Liver (tissue), 9 donors: ENCODE results near the gene CHST3. TPM values are rescaled to one million over a fixed set of nuclear protein-coding genes. Genes with fewer than 3 reads are reported as not detected.
A peak's percentile ranks its signal among the peaks of the same experiment; 100 is the strongest.

Experiments used
- DNase-seq: peaks from one replicate; pipeline ENCODE4 v3.0.0-alpha.2; 2017; ENCODE audit warnings: low spot score
- H3K27ac ChIP-seq, 2 donors: one replicate each; pipeline ENCODE4 v1.7.0; 2013; ENCODE audit warnings: inconsistent platforms in 2 of 2, low read length in 2 of 2, control low read depth in 1 of 2, low read depth in 1 of 2, mild to moderate bottlenecking in 1 of 2
- H3K27me3 ChIP-seq, 4 donors: one replicate each; pipeline versions ENCODE4 v1.6.1 to v1.7.0; 2013; ENCODE audit warnings: low read length in 3 of 4, inconsistent platforms in 1 of 4, mild to moderate bottlenecking in 1 of 4, moderate library complexity in 1 of 4; ENCODE audit not compliant: control insufficient read depth in 4 of 4, insufficient read depth in 4 of 4
- H3K36me3 ChIP-seq, 4 donors: one replicate each; pipeline versions ENCODE4 v1.6.1 to v1.7.0; 2013; ENCODE audit warnings: low read length in 3 of 4, mild to moderate bottlenecking in 3 of 4, low read depth in 1 of 4, moderate library complexity in 1 of 4; ENCODE audit not compliant: control insufficient read depth in 4 of 4, insufficient read depth in 3 of 4
- H3K4me1 ChIP-seq, 4 donors: one replicate each; pipeline versions ENCODE4 v1.6.1 to v1.7.0; 2013; ENCODE audit warnings: low read length in 3 of 4, mild to moderate bottlenecking in 3 of 4, moderate library complexity in 1 of 4; ENCODE audit not compliant: control insufficient read depth in 4 of 4, insufficient read depth in 4 of 4
- H3K4me3 ChIP-seq, 3 donors: one replicate each; pipeline versions ENCODE4 v1.6.1 to v1.7.0; 2013; ENCODE audit warnings: low read length in 3 of 3, control low read depth in 1 of 3, low read depth in 1 of 3, mild to moderate bottlenecking in 1 of 3
- H3K9ac ChIP-seq, 2 donors: one replicate each; pipeline ENCODE4 v1.7.0; 2013; ENCODE audit warnings: low read length in 2 of 2, mild to moderate bottlenecking in 2 of 2, moderate library complexity in 2 of 2, control low read depth in 1 of 2, low read depth in 1 of 2
- H3K9me3 ChIP-seq, 4 donors: one replicate each; pipeline versions ENCODE4 v1.6.1 to v1.7.0; 2013; ENCODE audit warnings: low read length in 3 of 4; ENCODE audit not compliant: control insufficient read depth in 4 of 4
- ATF3 ChIP-seq: IDR thresholded peaks from 2 replicates; pipeline ENCODE4 v1.6.1; 2016; ENCODE audit warnings: antibody characterized with exemption
- CTCF ChIP-seq: fragments of 150-350 bp; IDR thresholded peaks from 2 replicates; pipeline ENCODE4 v1.5.1; 2017; ENCODE audit warnings: improper control_type of control experiment, low read depth, low read length; ENCODE audit not compliant: missing input control
- EGR1 ChIP-seq, 2 donors: IDR thresholded peaks; 2 replicates each; pipeline ENCODE4 v1.6.1; 2016 to 2018; ENCODE audit warnings: antibody characterized with exemption in 2 of 2, low read depth in 2 of 2
- FOXA1 ChIP-seq: IDR thresholded peaks from 2 replicates; pipeline ENCODE4 v1.6.1; 2016; ENCODE audit warnings: antibody characterized with exemption
- FOXA2 ChIP-seq: IDR thresholded peaks from 2 replicates; pipeline ENCODE4 v1.6.1; 2016; ENCODE audit warnings: antibody characterized with exemption
- GABPA ChIP-seq, 2 donors: IDR thresholded peaks in 1 of 2; conservative IDR thresholded peaks in 1 of 2; 2 replicates each; pipeline ENCODE4 v1.6.1; 2016; ENCODE audit warnings: antibody characterized with exemption in 2 of 2, mild to moderate bottlenecking in 1 of 2, moderate library complexity in 1 of 2
- HNF4A ChIP-seq, 2 donors: conservative IDR thresholded peaks; 2 replicates each; pipeline ENCODE4 v1.6.1; 2016; ENCODE audit warnings: antibody characterized with exemption in 2 of 2, mild to moderate bottlenecking in 2 of 2
- MAX ChIP-seq: IDR thresholded peaks from 2 replicates; pipeline ENCODE4 v1.6.1; 2016; ENCODE audit warnings: antibody characterized with exemption
- NR2F2 ChIP-seq: IDR thresholded peaks from 2 replicates; pipeline ENCODE4 v1.6.1; 2016; ENCODE audit warnings: antibody characterized with exemption
- RAD21 ChIP-seq, 2 donors: IDR thresholded peaks; 2 replicates each; pipeline ENCODE4 v1.6.1; 2016; ENCODE audit warnings: antibody characterized with exemption in 2 of 2, mild to moderate bottlenecking in 2 of 2
- REST ChIP-seq: IDR thresholded peaks from 2 replicates; pipeline ENCODE4 v1.6.1; 2016; ENCODE audit warnings: antibody characterized with exemption, mild to moderate bottlenecking
- RXRA ChIP-seq, 2 donors: IDR thresholded peaks; 2 replicates each; pipeline ENCODE4 v1.6.1; 2017 to 2018; ENCODE audit warnings: antibody characterized with exemption in 2 of 2, mild to moderate bottlenecking in 1 of 2
- SP1 ChIP-seq: IDR thresholded peaks from 2 replicates; pipeline ENCODE4 v1.6.1; 2018; ENCODE audit warnings: antibody characterized with exemption, mild to moderate bottlenecking
- TAF1 ChIP-seq: conservative IDR thresholded peaks from 2 replicates; pipeline ENCODE4 v1.6.1; 2016; ENCODE audit warnings: antibody characterized with exemption, mild to moderate bottlenecking
- YY1 ChIP-seq: IDR thresholded peaks from 2 replicates; pipeline ENCODE4 v1.6.1; 2016; ENCODE audit warnings: antibody characterized with exemption, mild to moderate bottlenecking
- ZBTB33 ChIP-seq: IDR thresholded peaks from 2 replicates; pipeline ENCODE4 v1.6.1; 2016; ENCODE audit warnings: antibody characterized with exemption
- WGBS: extraction: QIAGEN DNeasy Blood & Tissue Kit; methylation state at CpG from one replicate; pipeline ENCODE4 v1.1.7; 2013; 5-methylcytosine and 5-hydroxymethylcytosine counted together
- polyA plus RNA-seq, 2 donors: library from polyadenylated mRNA; stranded (reverse) in 1 of 2; unstranded in 1 of 2; fragments of 200-250 nt in 1 of 2; fragments of >200 nt in 1 of 2; fragmentation: Nextera tagmentation in 1 of 2; extraction: Ambion mirVana in 1 of 2; gene quantifications; one replicate each; pipeline versions ENCODE4 v1.2.1 to v1.2.3, GENCODE V29; 2013 to 2015
- total RNA-seq, 2 donors: library from RNA; depleted of rRNA; stranded (reverse); fragments of >200 nt; gene quantifications; one replicate each; pipeline ENCODE4 v1.2.3, GENCODE V29; 2014
- donor health status: healthy.
- donor health status: healthy.
- donor health status: healthy.
- donor health status: healthy.
- donor health status: healthy.

The CHST3 gene
- total and polyA plus RNA-seq, 4 donors, result 0.29 to 4.3 (median 1.5) TPM

GRCh38 chr10:72010234-72010973 is 46.2 kb downstream of the CHST3 start:
- 87% methylated on average over 7 of the region's 7 CpGs for WGBS
- peaks cover 0 to 8% (median 0%) of the 10 kb centered on the region in 4 donors for H3K4me1 ChIP-seq
- H3K9me3 ChIP-seq, result no peaks in the 10 kb centered on the region
- peak overlapping the region; percentile 58 to 78 for H3K27ac ChIP-seq
- no peak for TF ChIP-seq RAD21 (IDR thresholded peaks at IDR 0.05)
- TF ChIP-seq ZBTB33, result no peak
- TF ChIP-seq FOXA2, result no peak
- no peak for TF ChIP-seq ATF3
- TF ChIP-seq EGR1 (IDR thresholded peaks at IDR 0.05; ENCODE audit: low read depth in 2 of 2), result no peak
- no peak for TF ChIP-seq YY1
- no peak for TF ChIP-seq FOXA1
- TF ChIP-seq MAX, result no peak
- no peak for TF ChIP-seq NR2F2
- no peak for TF ChIP-seq REST
- TF ChIP-seq GABPA (IDR thresholded peaks at IDR 0.05 in 1 of 2, conservative IDR thresholded peaks at IDR 0.05 in 1 of 2), result no peak
- no peak for TF ChIP-seq RXRA (IDR thresholded peaks at IDR 0.05)
- no peak for TF ChIP-seq TAF1
- no peak for DNase-seq
- H3K4me3 ChIP-seq, result no peak overlapping the region
- no peaks in the 10 kb centered on the region for H3K27me3 ChIP-seq
- no peaks in the 10 kb centered on the region for H3K36me3 ChIP-seq
- no peak overlapping the region for H3K9ac ChIP-seq

GRCh38 chr10:72011016-72011415 is 46.8 kb downstream of the CHST3 start:
- H3K9ac ChIP-seq, result no peak overlapping the region
- WGBS, result 96% methylated on average over 9 of the region's 9 CpGs
- no peaks in the 10 kb centered on the region for H3K36me3 ChIP-seq
- no peak overlapping the region for H3K27ac ChIP-seq
- TF ChIP-seq SP1 (no peak), EGR1 (IDR thresholded peaks at IDR 0.05; ENCODE audit: low read depth in 2 of 2) (no peak), GABPA (IDR thresholded peaks at IDR 0.05 in 1 of 2, conservative IDR thresholded peaks at IDR 0.05 in 1 of 2) (no peak), FOXA2 (no peak), RXRA (IDR thresholded peaks at IDR 0.05) (no peak), ZBTB33 (no peak), CTCF (no peak), MAX (no peak), TAF1 (no peak), HNF4A (conservative IDR thresholded peaks at IDR 0.05) (no peak), ATF3 (no peak), YY1 (no peak), RAD21 (IDR thresholded peaks at IDR 0.05) (no peak)
- H3K4me3 ChIP-seq, result no peak overlapping the region
- H3K4me1 ChIP-seq, result peaks cover 0 to 8% (median 0%) of the 10 kb centered on the region in 4 donors
- DNase-seq, result no peak
- no peaks in the 10 kb centered on the region for H3K27me3 ChIP-seq
- no peaks in the 10 kb centered on the region for H3K9me3 ChIP-seq
